GM21825 (cell line): ENCODE measurements around the gene GLI3.
A peak's percentile ranks its signal among the peaks of the same experiment; 100 is the strongest.

Source experiments
- ATAC-seq: cut with Tn5 transposase; IDR thresholded peaks from one replicate; pipeline ENCODE4 v1.9.1; 2021; ENCODE audit warnings: mild to moderate bottlenecking, moderate library complexity; ENCODE audit not compliant: unreplicated experiment

GLI3 gene

GRCh38 chr7:41975849-41976248 is 261.2 kb downstream of the GLI3 start:
- no peak for ATAC-seq

- ATAC-seq: no peak
Observed at GRCh38 chr7:41974870-41975557, 262.0 kb downstream of the GLI3 start.

DNA sequence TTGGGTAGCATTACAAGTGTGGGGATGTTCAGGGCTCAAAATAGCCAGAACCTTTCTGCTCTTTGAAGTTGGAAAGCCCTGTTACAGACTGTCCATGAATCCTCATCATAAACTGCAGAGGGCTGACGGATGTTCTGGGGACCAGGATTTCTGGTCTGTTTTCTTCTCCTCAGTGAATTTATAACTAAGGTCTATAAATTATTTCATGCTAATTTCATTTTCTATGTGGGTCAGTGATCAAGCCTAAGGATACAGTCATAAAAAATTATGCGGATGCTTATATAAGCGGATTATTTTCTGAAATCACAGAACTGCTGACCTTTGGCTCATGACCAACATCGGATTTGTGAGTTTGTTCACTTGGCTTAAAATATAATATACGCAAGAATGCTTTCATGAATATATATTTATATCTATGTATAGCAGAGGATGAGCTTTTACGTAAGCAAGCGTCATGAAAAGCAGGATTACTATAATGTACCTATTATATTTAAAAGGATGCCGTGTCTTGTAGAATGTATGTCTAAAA is 263.7 kb downstream of the GLI3 start:
- no peak for ATAC-seq

- no peak for ATAC-seq
Observed at GRCh38 chr7:41972776-41973175, 264.2 kb downstream of the GLI3 start.

- no peak for ATAC-seq
Observed at GRCh38 chr7:41972270-41972669, 264.7 kb downstream of the GLI3 start.

GRCh38 chr7:41971640-41972187 is 265.3 kb downstream of the GLI3 start:
- ATAC-seq: no peak

GRCh38 chr7:41970941-41971340 is 266.1 kb downstream of the GLI3 start:
- no peak for ATAC-seq

GRCh38 chr7:41969561-41970105 is 267.4 kb downstream of the GLI3 start:
- no peak for ATAC-seq

DNA sequence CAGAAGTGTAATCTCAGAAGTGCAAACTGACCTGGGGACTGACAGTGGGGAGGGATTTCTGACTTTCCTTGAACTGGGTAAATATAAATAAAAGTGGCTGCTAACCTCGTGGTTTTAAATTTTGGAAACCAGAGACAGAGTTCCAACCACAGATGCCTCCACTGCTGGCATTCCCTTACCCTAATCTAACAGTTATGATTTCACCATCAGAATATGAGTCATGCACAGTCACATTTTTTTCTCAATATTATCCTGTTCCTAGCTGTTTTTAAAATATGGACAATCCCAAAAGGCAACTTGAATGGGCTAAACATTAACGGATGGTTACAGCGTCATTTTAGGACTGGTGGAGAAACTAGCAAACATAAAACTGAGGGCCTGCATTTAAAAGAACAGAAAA is 269.9 kb downstream of the GLI3 start:
- no peak for ATAC-seq

DNA sequence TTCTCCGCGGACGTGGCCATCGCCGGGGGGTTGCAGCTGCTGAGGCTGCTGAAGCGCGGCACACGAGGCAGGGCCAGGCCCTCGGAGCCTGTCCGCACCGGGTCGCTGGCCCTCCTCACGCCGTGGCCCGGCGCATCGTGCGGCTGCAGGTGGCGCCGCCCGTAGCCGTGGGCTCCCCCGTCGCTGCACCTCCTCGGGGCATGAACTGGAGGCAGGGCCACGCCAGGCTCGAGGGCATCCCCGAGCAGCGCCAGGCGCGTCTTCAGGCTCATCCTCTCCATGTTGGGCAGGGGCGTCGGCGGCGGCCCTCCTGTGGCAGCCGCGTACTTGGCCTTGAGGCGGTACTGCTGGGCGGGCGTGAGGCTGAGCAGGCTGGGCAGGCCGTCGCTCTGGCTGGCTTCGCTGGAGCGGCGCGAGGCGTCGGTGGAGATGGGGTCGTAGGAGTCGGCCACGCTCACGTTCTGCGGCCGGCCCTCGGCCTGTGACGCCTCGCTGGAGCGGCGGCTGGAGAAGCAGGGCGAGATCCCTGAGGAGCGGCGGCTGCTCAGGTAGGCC is 271.0 kb downstream of the GLI3 start:
- no peak for ATAC-seq

GRCh38 chr7:41964849-41965745 is 271.9 kb downstream of the GLI3 start:
- ATAC-seq: no peak

GRCh38 chr7:41964183-41964753 is 272.7 kb downstream of the GLI3 start:
- ATAC-seq: no peak

DNA sequence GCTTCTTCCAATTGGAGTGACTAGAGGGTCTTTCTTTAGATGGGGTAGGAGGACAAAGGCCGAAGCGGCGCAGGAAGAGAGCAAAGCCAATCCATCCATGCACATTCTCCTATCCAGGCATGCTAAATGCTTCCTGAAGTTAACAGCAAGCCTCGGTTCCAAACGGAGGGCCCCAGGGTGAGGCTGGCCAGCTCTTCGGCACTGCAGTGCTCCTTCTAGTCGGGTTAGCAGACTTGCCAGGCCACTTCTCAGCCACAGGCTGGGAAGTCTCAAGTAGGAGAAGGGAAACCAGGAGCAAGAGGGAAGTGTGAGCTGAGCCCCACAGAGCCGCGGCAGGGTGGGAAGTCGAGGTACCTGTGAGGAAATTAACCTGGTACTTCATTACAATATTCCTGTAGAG is 280.3 kb downstream of the GLI3 start:
- no peak for ATAC-seq

GRCh38 chr7:41955893-41956675 is 280.9 kb downstream of the GLI3 start:
- ATAC-seq: no peak

- ATAC-seq: no peak
Observed at GRCh38 chr7:41955451-41955850, 281.6 kb downstream of the GLI3 start.

- ATAC-seq: no peak
Observed at GRCh38 chr7:41954976-41955375, 282.0 kb downstream of the GLI3 start.

DNA sequence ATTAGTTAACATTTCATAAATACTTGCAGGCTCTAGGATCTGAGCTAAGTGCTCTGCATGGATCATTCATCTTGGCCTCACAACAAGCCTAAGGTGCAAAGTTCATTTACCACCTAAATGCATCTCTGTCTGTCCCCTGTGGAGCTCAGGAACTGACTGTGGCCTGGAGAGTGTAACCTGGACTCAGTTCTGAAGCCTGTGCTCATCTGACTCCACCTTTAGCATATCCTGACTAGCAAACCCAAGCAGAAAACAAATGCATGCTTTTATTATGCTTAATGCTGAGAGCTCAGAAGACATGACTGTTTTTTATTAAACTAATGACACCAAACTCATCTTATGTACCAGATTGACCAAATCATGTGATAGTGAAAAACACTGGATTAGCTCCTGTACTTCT is 288.5 kb downstream of the GLI3 start:
- no peak for ATAC-seq

DNA sequence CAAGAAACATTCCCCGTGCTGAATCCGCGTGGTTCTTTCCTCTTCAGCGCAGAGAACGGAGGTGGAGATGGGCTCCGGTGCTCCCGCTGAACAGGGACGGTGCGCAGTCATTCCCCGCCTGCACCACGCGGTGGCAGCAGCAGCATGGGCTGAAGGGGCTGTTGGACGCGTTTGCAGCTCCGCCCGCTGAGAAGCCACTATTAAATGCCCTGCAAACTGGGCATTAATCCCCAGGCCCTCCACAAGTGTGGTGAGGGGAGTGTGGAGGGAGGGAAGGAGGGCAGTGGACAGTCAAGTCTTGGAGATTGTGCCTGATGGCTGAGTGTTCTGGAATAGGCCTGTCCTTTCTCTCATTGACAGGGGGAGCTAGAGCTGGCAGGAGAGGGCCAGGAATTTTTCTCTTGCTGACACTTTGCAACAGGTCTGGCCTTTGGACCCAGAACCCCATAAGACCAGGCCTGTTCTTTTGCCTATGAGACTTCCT is 293.9 kb downstream of the GLI3 start:
- ATAC-seq: peak; percentile 96

- ATAC-seq: no peak
Observed at GRCh38 chr7:41942468-41943093, 294.4 kb downstream of the GLI3 start.
